K562 (cell line): ENCODE results near the gene NALCN. TPM values are rescaled to one million over a fixed set of nuclear protein-coding genes. Genes with fewer than 3 reads are reported as not detected.

Source experiments
- ATAC-seq: fragments of 200-7000 bp; cut with Tn5 transposase; 3 replicates; pipeline ENCODE4 v1.9.1; 2020; ENCODE audit warnings: moderate library complexity
- BruUV-seq: library from RNA; stranded (reverse); fragments of 400-500 nt; replicated peaks from 2 replicates; lab custom pipeline; 2021; lab: Mats Ljungman, UMichigan
- CTCF ChIA-PET: fragments of 300-600 bp; formaldehyde crosslinking; extraction: SDS; loops from one replicate; lab custom pipeline; 2021; ENCODE audit warnings: low intra/inter-chr PET ratio; lab: Yijun Ruan, JAX
- POLR2A ChIA-PET: fragments of 300-600, 350-650 bp; sonication (Branson Sonifier 250); formaldehyde crosslinking; extraction: SDS; loops from one replicate; lab custom pipeline; 2021; ENCODE audit warnings: antibody characterized with exemption, inconsistent platforms; lab: Yijun Ruan, JAX
- DNase-seq, 4 experiments: peaks; one replicate each; pipeline versions ENCODE4 v3.0.0 to v3.0.0-alpha.2; 2011 to 2018; ENCODE audit warnings: low spot score in 3 of 4, mixed read lengths in 3 of 4; ENCODE audit errors: extremely low read depth in 1 of 4
- FAIRE-seq: peaks from 2 replicates; lab custom pipeline; 2011; peaks lifted over from hg19 to GRCh38; lab: Jason Lieb, UNC
- H2AFZ ChIP-seq: 2 replicates; pipeline ENCODE4 v1.6.0; 2011; ENCODE audit warnings: low read depth, low read length, control low read depth, inconsistent platforms
- H3K27ac ChIP-seq: fragments of 200-600 bp; 3 replicates; pipeline ENCODE4 v1.8.0; 2011; ENCODE audit warnings: low read depth, mild to moderate bottlenecking, control low read depth, inconsistent platforms, low read length, moderate library complexity, mixed read lengths; ENCODE audit errors: extremely low read depth
- H3K27me3 ChIP-seq, 2 experiments: fragments of 300-600 bp in 1 of 2; 2 replicates in 1 of 2; 3 replicates in 1 of 2; pipeline versions ENCODE4 v1.6.0 to v1.8.0; 2011; ENCODE audit warnings: inconsistent platforms in 2 of 2, low read length in 2 of 2, mild to moderate bottlenecking in 1 of 2, mixed read lengths in 1 of 2, moderate library complexity in 1 of 2; ENCODE audit not compliant: control insufficient read depth in 2 of 2, insufficient read depth in 2 of 2
- H3K36me3 ChIP-seq: fragments of 300-600 bp; 3 replicates; pipeline ENCODE4 v1.8.0; 2011; ENCODE audit warnings: mild to moderate bottlenecking, low read length, inconsistent platforms; ENCODE audit not compliant: control insufficient read depth, insufficient read depth
- H3K4me1 ChIP-seq, 2 experiments: fragments of 200-600 bp in 1 of 2; replicated peaks in 1 of 2; 2 replicates in 1 of 2; 3 replicates in 1 of 2; pipeline versions ENCODE4 v1.5.1 to v1.8.0; 2011; ENCODE audit warnings: inconsistent platforms in 2 of 2, low read length in 2 of 2, mild to moderate bottlenecking in 1 of 2, mixed read lengths in 1 of 2, moderate library complexity in 1 of 2; ENCODE audit not compliant: control insufficient read depth in 2 of 2, insufficient read depth in 2 of 2
- H3K4me2 ChIP-seq: 2 replicates; pipeline ENCODE4 v1.6.1; 2011; ENCODE audit warnings: low read length, control low read depth, inconsistent platforms, mixed read lengths; ENCODE audit not compliant: insufficient read depth
- H3K4me3 ChIP-seq: fragments of 200-600 bp; sonication (generic), shearing (Covaris generic); 2 replicates; pipeline ENCODE4 v1.5.1; 2016; ENCODE audit warnings: control low read depth, inconsistent platforms
- H3K79me2 ChIP-seq: fragments of 200-600 bp; 3 replicates; pipeline ENCODE4 v1.8.0; 2011; ENCODE audit warnings: low read length, inconsistent platforms; ENCODE audit not compliant: control insufficient read depth, insufficient read depth
- H3K9ac ChIP-seq, 2 experiments: 2 replicates each; pipeline versions ENCODE4 v1.6.0 to v1.6.1; 2011; ENCODE audit warnings: low read depth in 2 of 2, low read length in 2 of 2, control low read depth in 1 of 2, inconsistent platforms in 1 of 2, mild to moderate bottlenecking in 1 of 2, mixed read lengths in 1 of 2; ENCODE audit not compliant: insufficient read depth in 1 of 2
- H3K9me1 ChIP-seq: one replicate; pipeline ENCODE4 v1.6.0; 2011; ENCODE audit warnings: inconsistent platforms, mild to moderate bottlenecking, low read length, moderate library complexity; ENCODE audit not compliant: control insufficient read depth, insufficient read depth
- H3K9me3 ChIP-seq: replicated peaks from 2 replicates; pipeline ENCODE4 v1.5.1; 2011; ENCODE audit warnings: low read depth, low read length, inconsistent platforms; ENCODE audit not compliant: control insufficient read depth, insufficient read depth
- H4K20me1 ChIP-seq: replicated peaks from 2 replicates; pipeline ENCODE4 v1.6.1; 2011; ENCODE audit warnings: low read length, inconsistent platforms, mixed read lengths; ENCODE audit not compliant: control insufficient read depth, insufficient read depth
- CHAMP1 ChIP-seq: fragments of 450-650 bp; IDR thresholded peaks from 2 replicates; pipeline ENCODE4 v1.6.1; 2016; ENCODE audit warnings: mild to moderate bottlenecking
- ESRRB ChIP-seq: fragments of 250-450 bp; sonication (Bioruptor Pico); IDR thresholded peaks from 2 replicates; pipeline ENCODE4 v1.5.0; 2020; ENCODE audit warnings: mild to moderate bottlenecking, moderate library complexity, borderline replicate concordance
- FOSL1 ChIP-seq: fragments of 200-800 bp; sonication (Bioruptor generic); conservative IDR thresholded peaks from 2 replicates; pipeline ENCODE4 v1.6.1; 2016; ENCODE audit warnings: missing genetic modification characterization, missing compliant biosample characterization
- GABPA ChIP-seq: fragments of 200-800 bp; sonication (Bioruptor generic); conservative IDR thresholded peaks from 2 replicates; pipeline ENCODE4 v1.6.1; 2016; ENCODE audit warnings: low read depth, missing genetic modification characterization, missing compliant biosample characterization
- JUND ChIP-seq, 2 experiments: IDR thresholded peaks; 2 replicates in 1 of 2; 3 replicates in 1 of 2; pipeline ENCODE4 v1.6.1; 2011; ENCODE audit warnings: borderline replicate concordance in 2 of 2, low read depth in 2 of 2, low read length in 2 of 2, improper control_type of control experiment in 1 of 2, missing biosample characterization in 1 of 2, missing genetic modification characterization in 1 of 2, missing genetic modification reagents in 1 of 2
- MEF2D ChIP-seq: conservative IDR thresholded peaks from 2 replicates; pipeline ENCODE4 v1.6.1; 2016; ENCODE audit warnings: low read depth, missing genetic modification characterization, missing compliant biosample characterization
- NR2C2 ChIP-seq, 2 experiments: fragments of 200-800 bp in 1 of 2; sonication (Bioruptor generic) in 1 of 2; sonication (generic) in 1 of 2; formaldehyde crosslinking in 1 of 2; IDR thresholded peaks; 2 replicates each; pipeline versions ENCODE4 v1.6.1 to v1.8.0; 2016 to 2022; ENCODE audit warnings: mild to moderate bottlenecking in 1 of 2, missing compliant biosample characterization in 1 of 2, missing genetic modification characterization in 1 of 2, missing genetic modification reagents in 1 of 2
- RBM15 ChIP-seq: fragments of 200-400 bp; formaldehyde crosslinking; IDR thresholded peaks from 2 replicates; pipeline ENCODE4 v1.6.1; 2018; ENCODE audit warnings: mild to moderate bottlenecking, low read length, moderate library complexity; ENCODE audit not compliant: insufficient read depth
- RFX1 ChIP-seq: fragments of 450-650 bp; IDR thresholded peaks from 2 replicates; pipeline ENCODE4 v1.6.1; 2016; ENCODE audit warnings: mild to moderate bottlenecking, moderate library complexity
- ZBTB7A ChIP-seq: IDR thresholded peaks from 2 replicates; pipeline ENCODE4 v1.6.1; 2011; ENCODE audit warnings: low read depth, mild to moderate bottlenecking, low read length, moderate library complexity, borderline replicate concordance; ENCODE audit not compliant: control insufficient read depth
- WGBS: fragments of 100-300 bp; shearing (Covaris generic); methylation state at CpG from one replicate; pipeline ENCODE4 v1.1.6; 2016; ENCODE audit warnings: low coverage, mixed read lengths; ENCODE audit not compliant: insufficient coverage; ENCODE audit errors: missing lambda C conversion rate; 5-methylcytosine and 5-hydroxymethylcytosine counted together
- in situ Hi-C: fragments of 300-500 bp; cut with MboI; formaldehyde crosslinking; loops from 4 replicates; pipeline ENCODE4 v1.15.0; 2018; ENCODE audit warnings: inconsistent platforms, mixed read lengths
- intact Hi-C: fragments of 100-400 bp; cut with micrococcal nuclease; formaldehyde crosslinking; loops from 2 replicates; pipeline ENCODE4 v1.14.2; 2022
- polyA plus RNA-seq, 8 experiments: library from polyadenylated mRNA; depleted of rRNA in 4 of 8; stranded (reverse) in 5 of 8; unstranded in 3 of 8; fragments of >200 nt; fragmentation: Nextera tagmentation in 2 of 8; fragmentation: Illumina TruSeq in 1 of 8; extraction: Ambion mirVana in 2 of 8; extraction: Trizol in 1 of 8; gene quantifications; 2 replicates each; pipeline versions ENCODE4 v1.2.1 to v1.2.3, GENCODE V29; 2011 to 2014; ENCODE audit warnings: inconsistent platforms in 1 of 8, missing spikeins in 1 of 8
- total RNA-seq, 7 experiments: library from RNA; depleted of rRNA in 6 of 7; stranded (reverse); fragments of >200 nt in 6 of 7; fragmentation: Illumina TruSeq in 2 of 7; extraction: Trizol in 2 of 7; gene quantifications; 2 replicates each; pipeline versions ENCODE4 v1.2.1 to v1.2.3, GENCODE V29; 2011 to 2021; ENCODE audit warnings: low replicate concordance in 1 of 7

The NALCN gene
- total and polyA plus RNA-seq, 9 of the 15 experiments (the other 6 are each of a cell fraction or from before 2014, with no cell fraction given), result not detected

DNA sequence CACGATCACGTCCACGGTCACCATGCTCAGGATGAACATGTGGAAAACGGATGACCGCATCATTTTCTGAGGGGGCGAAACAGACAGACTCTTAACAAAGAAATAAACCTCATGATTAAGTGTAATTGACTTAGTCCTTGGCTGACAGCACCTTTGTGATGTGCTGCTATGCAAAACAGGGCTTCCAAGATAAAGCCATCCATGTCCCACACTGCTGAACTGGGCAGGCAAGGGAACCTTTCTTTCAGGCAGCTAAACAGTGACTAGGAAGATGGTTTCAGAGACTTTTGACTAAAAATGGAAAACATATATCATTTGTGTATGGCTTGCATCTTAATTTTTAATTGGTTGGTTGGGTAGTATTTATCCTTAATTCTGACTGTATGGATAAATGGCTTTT, 157.8 kb downstream of the NALCN start:
- ATAC-seq (no peak), DNase-seq (no peak), FAIRE-seq (no peak)
- CTCF ChIA-PET, result no interaction called here
- POLR2A ChIA-PET, result no interaction called here
- Histone ChIP-seq H3K9ac (no peak overlapping the region), H3K4me3 (no peak overlapping the region), H3K4me2 (no peak overlapping the region), H3K9me3 (no peaks in the 10 kb centered on the region), H2AFZ (no peak overlapping the region), H3K27ac (no peak overlapping the region), H3K27me3 (no peaks in the 10 kb centered on the region), H3K4me1 (no peaks in the 10 kb centered on the region), H4K20me1 (no peaks in the 10 kb centered on the region), H3K9me1 (no peaks in the 10 kb centered on the region), H3K36me3 (no peaks in the 10 kb centered on the region), H3K79me2 (no peaks in the 10 kb centered on the region)
- intact Hi-C loops (no loop called here), in situ Hi-C loops (no loop called here)
- TF ChIP-seq ESRRB (CRISPR knock-in tag) (no peak), MEF2D (tag) (no peak)
- 0% methylated on average over 6 of the region's 6 CpGs for WGBS
- no TSS peak for BruUV-seq

GRCh38 chr13:101258071-101258470, 158.2 kb downstream of the NALCN start:
- H3K9me1 ChIP-seq, result no peaks in the 10 kb centered on the region
- H3K27ac ChIP-seq, result no peak overlapping the region
- ATAC-seq (no peak), FAIRE-seq (no peak), DNase-seq (peak in 2 of 4 experiments; percentile 3 to 6)
- H3K36me3 ChIP-seq, result no peaks in the 10 kb centered on the region
- no peaks in the 10 kb centered on the region for H3K79me2 ChIP-seq
- H3K4me2 ChIP-seq, result no peak overlapping the region
- 2% methylated on average over 9 of the region's 11 CpGs for WGBS
- CTCF ChIA-PET, result no interaction called here
- H3K9me3 ChIP-seq, result no peaks in the 10 kb centered on the region
- intact Hi-C loops (no loop called here), in situ Hi-C loops (no loop called here)
- POLR2A ChIA-PET, result no interaction called here
- no peaks in the 10 kb centered on the region for H3K4me1 ChIP-seq
- no peaks in the 10 kb centered on the region for H4K20me1 ChIP-seq
- H3K9ac ChIP-seq, result no peak overlapping the region
- no peak overlapping the region for H3K4me3 ChIP-seq
- TF ChIP-seq RFX1 (peak; percentile 53), RBM15 (no peak), JUND (IDR thresholded peaks at IDR 0.05; ENCODE audit: borderline replicate concordance, low read depth, low read length) (no peak), JUND (tag; IDR thresholded peaks at IDR 0.05; ENCODE audit: borderline replicate concordance, low read depth, low read length) (peak; percentile 55; the same call in 2 of the 3 replicates), GABPA (tag) (peak; percentile 31; the same call in 1 of the 2 replicates), FOSL1 (tag) (peak; percentile 80), CHAMP1 (no peak), ZBTB7A (no peak), NR2C2 (CRISPR knock-in tag; IDR thresholded peaks at IDR 0.05) (no peak), NR2C2 (tag; IDR thresholded peaks at IDR 0.05) (peak; percentile 43; the same call in 1 of the 2 replicates)
- no TSS peak for BruUV-seq
- H2AFZ ChIP-seq, result no peak overlapping the region
- no peaks in the 10 kb centered on the region for H3K27me3 ChIP-seq
